Stimulated activated naive CD8-positive, alpha-beta T cell treated with anti-CD3 and anti-CD28 coated beads, Interleukin-15, amount 100 ng/mL, for 72 hours (primary cell): ENCODE measurements around the gene JARID2.

Experiments used
- ATAC-seq: fragments of 150-1000 bp; cut with Tn5 transposase; 2 replicates; pipeline ENCODE4 v1.10.0; 2021; ENCODE audit warnings: mild to moderate bottlenecking, moderate library complexity
- DNase-seq, 2 donors: peaks; one replicate each; pipeline ENCODE4 v3.0.0; 2021 to 2022
- H3K27ac Mint-ChIP-seq, 2 donors: one replicate each; pipeline ENCODE4 v1.8.0; 2022; ENCODE audit warnings: mild to moderate bottlenecking in 2 of 2, mixed read lengths in 2 of 2, moderate library complexity in 2 of 2
- H3K27me3 Mint-ChIP-seq: one replicate; pipeline ENCODE4 v1.8.0; 2022; ENCODE audit warnings: mixed read lengths
- H3K4me1 Mint-ChIP-seq: one replicate; pipeline ENCODE4 v1.8.0; 2022; ENCODE audit warnings: mild to moderate bottlenecking, mixed read lengths
- H3K4me3 Mint-ChIP-seq, 2 donors: one replicate each; pipeline ENCODE4 v1.8.0; 2022; ENCODE audit warnings: mild to moderate bottlenecking in 2 of 2, mixed read lengths in 2 of 2, moderate library complexity in 1 of 2
- H3K9me3 Mint-ChIP-seq, 2 donors: one replicate each; pipeline ENCODE4 v1.8.0; 2022; ENCODE audit warnings: mixed read lengths in 2 of 2

JARID2 gene

DNA sequence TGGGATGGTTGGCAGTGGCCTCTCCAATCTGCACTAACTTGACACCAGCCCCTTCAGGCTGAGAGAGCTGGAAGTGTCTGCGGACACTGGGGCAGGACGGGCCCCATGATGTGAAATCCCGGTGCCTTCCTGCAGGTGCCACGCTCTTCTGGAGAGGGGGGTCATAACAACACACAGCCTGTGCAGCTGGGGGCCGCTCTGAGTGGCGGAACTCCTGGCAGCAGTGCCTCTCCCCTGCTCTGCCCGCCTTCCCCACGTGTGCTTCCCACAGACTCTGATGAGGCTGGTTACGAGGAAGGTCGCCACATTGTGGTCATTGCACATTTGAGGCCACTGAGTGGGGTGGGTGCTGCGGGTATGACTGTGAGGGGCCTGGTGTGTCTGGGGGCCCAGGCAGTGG, 271.7 kb downstream of the JARID2 start:
- ATAC-seq: no peak
- H3K27me3 Mint-ChIP-seq: no peaks in the 10 kb centered on the region

DNA sequence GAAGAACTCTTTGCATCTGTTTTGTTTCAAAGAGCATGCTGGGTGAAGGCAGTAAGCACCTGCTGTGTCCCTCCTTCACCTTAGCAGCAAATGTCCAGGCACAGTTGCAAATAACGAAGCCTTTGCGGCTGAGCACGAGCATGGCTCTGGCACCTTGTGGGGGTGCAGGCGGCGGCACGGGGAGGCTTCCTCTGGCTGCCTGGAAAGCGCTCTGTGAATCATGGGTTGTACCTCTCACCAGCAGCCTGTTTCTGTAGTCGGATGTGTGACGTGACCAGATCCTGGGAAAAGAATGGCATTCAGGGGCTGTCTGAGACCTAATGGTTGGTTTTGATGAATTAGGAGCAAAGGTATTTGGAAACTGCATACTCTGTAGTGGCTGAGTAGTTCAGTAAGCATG, 272.2 kb downstream of the JARID2 start:
- no peak for ATAC-seq
- Mint-ChIP-seq H3K4me3 (no peak overlapping the region), H3K9me3 (no peaks in the 10 kb centered on the region), H3K4me1 (peaks cover 28% of the 10 kb centered on the region), H3K27me3 (no peaks in the 10 kb centered on the region), H3K27ac (peak overlapping the region in 1 of 2 donors; percentile 90)
- no peak for DNase-seq

More for the DNA sequence above, 271.7 kb downstream of the JARID2 start:
- H3K4me3 Mint-ChIP-seq: no peak overlapping the region
- H3K27ac Mint-ChIP-seq: peak overlapping the region in 1 of 2 donors; percentile 90
- peaks cover 24% of the 10 kb centered on the region for H3K4me1 Mint-ChIP-seq
- no peak for DNase-seq
- no peaks in the 10 kb centered on the region for H3K9me3 Mint-ChIP-seq

GRCh38 chr6:15518878-15519277, 273.0 kb downstream of the JARID2 start:
- no peaks in the 10 kb centered on the region for H3K9me3 Mint-ChIP-seq
- H3K27ac Mint-ChIP-seq: peak overlapping the region in 1 of 2 donors; percentile 87
- ATAC-seq (no peak), DNase-seq (no peak)
- H3K4me1 Mint-ChIP-seq: peaks cover 28% of the 10 kb centered on the region
- H3K27me3 Mint-ChIP-seq: no peaks in the 10 kb centered on the region
- no peak overlapping the region for H3K4me3 Mint-ChIP-seq

- Mint-ChIP-seq H3K27ac (peak overlapping the region in 1 of 2 donors; percentile 87), H3K9me3 (no peaks in the 10 kb centered on the region), H3K27me3 (no peaks in the 10 kb centered on the region), H3K4me1 (peaks cover 22% of the 10 kb centered on the region), H3K4me3 (no peak overlapping the region)
- DNase-seq (no peak), ATAC-seq (no peak)
Observed at GRCh38 chr6:15519681-15520080, 273.8 kb downstream of the JARID2 start.

GRCh38 chr6:15520626-15521203, 274.8 kb downstream of the JARID2 start:
- DNase-seq: no peak
- no peak for ATAC-seq
- H3K27me3 Mint-ChIP-seq: no peaks in the 10 kb centered on the region
- H3K27ac Mint-ChIP-seq: peak overlapping the region in 1 of 2 donors; percentile 79
- H3K4me1 Mint-ChIP-seq: peaks cover 20% of the 10 kb centered on the region
- H3K4me3 Mint-ChIP-seq: no peak overlapping the region
- peaks cover 0 to 6% of the 10 kb centered on the region in 2 donors for H3K9me3 Mint-ChIP-seq

- Mint-ChIP-seq H3K9me3 (peaks cover 5 to 8% of the 10 kb centered on the region in 2 donors), H3K4me3 (no peak overlapping the region), H3K27me3 (no peaks in the 10 kb centered on the region), H3K4me1 (peaks cover 22% of the 10 kb centered on the region), H3K27ac (peak overlapping the region; percentile 48 to 84)
- ATAC-seq (no peak), DNase-seq (no peak)
Observed at GRCh38 chr6:15521582-15521981, 275.7 kb downstream of the JARID2 start.

DNA sequence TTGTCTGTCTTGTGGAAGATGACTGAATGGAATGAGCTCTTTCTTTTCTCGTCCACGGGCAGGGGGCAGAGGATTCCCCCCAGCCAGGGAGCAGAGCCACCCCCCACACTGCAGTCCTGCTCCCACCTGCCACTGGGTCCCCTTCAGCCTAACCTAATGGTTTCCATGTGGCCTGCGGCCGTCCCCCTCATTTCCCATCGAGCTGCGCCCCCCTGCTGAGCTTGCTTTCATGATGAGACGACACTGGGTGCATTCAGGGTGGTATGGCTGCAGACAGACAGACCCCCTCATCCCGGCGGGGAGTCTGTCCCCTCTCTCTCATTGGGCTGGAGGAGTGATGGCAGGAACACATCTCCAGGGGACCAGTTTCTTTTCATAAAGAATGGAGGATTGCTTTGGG, 276.2 kb downstream of the JARID2 start:
- peaks cover 5 to 8% of the 10 kb centered on the region in 2 donors for H3K9me3 Mint-ChIP-seq

DNA sequence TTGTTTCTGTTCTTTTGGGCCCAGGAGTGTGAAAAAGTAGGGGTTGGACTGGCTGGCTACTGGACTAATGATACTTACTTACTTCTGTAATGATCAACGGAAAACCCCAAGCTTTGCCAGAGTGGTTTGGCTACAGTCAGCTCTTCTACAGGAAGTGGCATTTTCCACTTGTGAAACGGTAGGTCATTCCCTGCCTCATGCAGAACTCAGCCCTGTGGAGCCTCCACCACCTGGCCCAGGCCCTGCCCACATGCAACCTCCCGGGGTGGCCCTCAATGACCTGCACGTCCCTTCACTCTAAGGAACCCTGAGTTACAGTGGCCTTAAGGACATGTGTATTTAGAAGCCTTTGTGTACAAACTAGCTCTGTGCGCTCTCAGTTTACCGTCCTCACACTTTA, 276.6 kb downstream of the JARID2 start:
- H3K27ac Mint-ChIP-seq: peak overlapping the region; percentile 60 to 84
- H3K9me3 Mint-ChIP-seq: peaks cover 6 to 8% of the 10 kb centered on the region in 2 donors
- H3K27me3 Mint-ChIP-seq: no peaks in the 10 kb centered on the region
- no peak for DNase-seq
- H3K4me1 Mint-ChIP-seq: peaks cover 22% of the 10 kb centered on the region
- ATAC-seq: peak; percentile 42
- H3K4me3 Mint-ChIP-seq: no peak overlapping the region

More for the DNA sequence above, 276.2 kb downstream of the JARID2 start:
- no peak overlapping the region for H3K4me3 Mint-ChIP-seq
- DNase-seq: no peak
- peak overlapping the region; percentile 60 to 84 for H3K27ac Mint-ChIP-seq
- ATAC-seq: no peak
- no peaks in the 10 kb centered on the region for H3K27me3 Mint-ChIP-seq
- peaks cover 22% of the 10 kb centered on the region for H3K4me1 Mint-ChIP-seq

DNA sequence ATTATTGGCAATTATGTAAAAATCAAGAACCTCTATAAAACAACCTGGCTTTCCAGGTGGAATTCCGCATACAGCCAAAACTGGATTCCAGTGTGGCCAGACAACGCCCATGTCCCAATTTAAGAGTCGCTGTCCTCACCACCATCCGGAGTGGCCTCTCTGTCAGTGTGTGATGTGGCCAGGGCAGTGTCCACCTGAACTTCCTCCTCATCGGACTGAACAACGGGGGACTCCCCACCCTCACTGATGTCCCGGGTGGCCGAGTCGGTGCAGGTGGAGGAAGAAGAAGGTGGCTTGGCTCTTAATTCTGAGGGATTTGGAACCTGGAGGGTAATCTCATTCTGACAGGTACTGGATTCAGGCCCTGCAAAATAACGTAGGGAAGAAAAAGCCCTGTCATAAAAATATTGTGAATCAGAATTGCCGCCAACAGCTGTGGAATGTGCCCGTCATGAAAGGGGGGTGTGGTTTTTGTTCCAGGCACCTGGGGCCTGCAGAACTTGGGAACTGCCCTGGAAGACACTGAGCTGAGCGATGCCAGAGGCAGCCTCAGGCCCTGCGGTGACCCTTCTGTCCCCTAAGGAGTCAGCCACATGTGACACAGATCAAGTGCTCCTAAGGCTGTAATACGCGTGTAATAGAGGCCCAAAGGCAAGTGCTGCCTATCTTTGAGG, 277.1 kb downstream of the JARID2 start:
- H3K9me3 Mint-ChIP-seq: peaks cover 8 to 12% of the 10 kb centered on the region in 2 donors
- no peak for DNase-seq
- H3K4me3 Mint-ChIP-seq: no peak overlapping the region
- ATAC-seq: no peak
- peak overlapping the region in 1 of 2 donors; percentile 84 for H3K27ac Mint-ChIP-seq
- H3K27me3 Mint-ChIP-seq: no peaks in the 10 kb centered on the region
- H3K4me1 Mint-ChIP-seq: peaks cover 22% of the 10 kb centered on the region

DNA sequence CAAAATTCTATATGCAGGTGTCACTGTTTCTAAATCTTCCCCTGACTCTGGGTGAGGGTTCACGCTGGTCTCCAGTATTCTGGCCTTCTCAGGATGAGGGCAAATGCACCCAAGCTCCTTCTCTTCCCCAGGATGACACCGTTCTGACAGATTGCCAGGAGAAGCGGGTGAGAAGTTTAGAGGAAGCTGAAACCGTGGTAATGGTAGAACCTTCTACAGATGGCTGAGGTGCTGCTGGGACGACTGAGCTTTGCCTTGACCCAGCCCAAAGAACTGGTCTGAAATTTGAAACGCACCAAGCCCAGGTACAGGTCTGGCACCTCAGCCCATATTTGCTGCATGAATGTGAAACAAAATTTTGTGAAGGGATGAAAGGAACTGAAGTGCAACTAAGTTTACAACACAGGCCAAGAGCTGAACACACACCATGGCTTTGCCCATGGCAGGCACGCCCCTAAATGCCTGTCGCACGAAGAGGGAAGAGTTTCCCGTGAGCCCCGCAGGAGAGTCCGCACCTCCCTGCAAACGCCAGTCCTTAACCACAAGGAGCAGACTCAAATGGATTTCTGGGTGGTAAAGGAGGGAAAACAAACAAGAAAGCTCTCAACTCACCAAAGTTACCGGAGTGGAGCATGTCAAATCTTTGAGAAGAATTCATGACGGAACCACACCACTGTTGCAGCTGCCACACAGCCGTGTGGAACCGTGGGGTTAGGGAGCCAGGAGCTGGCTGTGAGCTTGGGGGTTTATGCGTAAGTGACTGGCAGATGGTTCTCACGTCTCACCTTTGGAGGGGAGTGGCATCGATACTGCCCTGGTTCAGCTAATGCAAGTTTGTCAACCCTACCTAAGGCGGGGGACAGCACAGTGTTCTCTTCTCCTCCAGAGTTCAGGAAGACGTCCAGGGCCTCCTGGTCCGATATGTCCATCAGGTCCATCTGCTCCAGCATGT, 278.1 kb downstream of the JARID2 start:
- DNase-seq (no peak), ATAC-seq (no peak)
- Mint-ChIP-seq H3K9me3 (peaks cover 8 to 12% of the 10 kb centered on the region in 2 donors), H3K4me1 (peaks cover 22% of the 10 kb centered on the region), H3K27me3 (no peaks in the 10 kb centered on the region), H3K4me3 (no peak overlapping the region), H3K27ac (peak overlapping the region; percentile 69 to 90)

DNA sequence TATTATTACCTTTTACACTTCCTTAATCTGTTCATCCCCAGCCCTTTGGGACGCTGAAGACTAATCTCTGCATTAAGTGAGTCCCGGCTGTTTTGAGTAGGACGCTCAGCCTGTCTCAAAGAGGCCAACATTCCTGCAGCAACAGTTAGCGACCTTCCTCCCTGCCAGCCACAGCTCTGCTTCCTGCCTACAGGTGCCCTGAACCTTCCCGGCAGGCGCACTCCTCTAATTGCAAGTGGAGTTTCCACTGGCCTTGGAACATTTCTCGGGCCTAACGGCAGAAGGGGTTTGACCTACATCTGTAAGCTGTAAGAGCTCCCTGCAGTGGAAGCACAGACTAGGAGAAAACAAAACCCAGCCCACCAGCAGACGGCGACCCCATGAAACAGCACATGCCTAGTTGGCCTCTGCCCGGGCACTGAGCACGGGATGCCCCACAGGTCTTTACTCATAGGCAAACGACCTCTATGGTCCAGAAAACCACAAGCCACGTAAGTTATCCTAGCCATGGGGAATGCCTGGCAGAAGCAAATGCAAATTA, 279.1 kb downstream of the JARID2 start:
- no peak for DNase-seq
- H3K27ac Mint-ChIP-seq: peak overlapping the region in 1 of 2 donors; percentile 69
- no peak overlapping the region for H3K4me3 Mint-ChIP-seq
- ATAC-seq: no peak
- peaks cover 22% of the 10 kb centered on the region for H3K4me1 Mint-ChIP-seq
- H3K27me3 Mint-ChIP-seq: no peaks in the 10 kb centered on the region
- peaks cover 8 to 12% of the 10 kb centered on the region in 2 donors for H3K9me3 Mint-ChIP-seq

- H3K4me1 Mint-ChIP-seq: peaks cover 33% of the 10 kb centered on the region
Observed at GRCh38 chr6:15526212-15526701, 280.4 kb downstream of the JARID2 start.

GRCh38 chr6:15527838-15528617, 282.2 kb downstream of the JARID2 start:
- Mint-ChIP-seq H3K4me3 (no peak overlapping the region), H3K4me1 (peaks cover 18% of the 10 kb centered on the region), H3K27ac (peak overlapping the region in 1 of 2 donors; percentile 15), H3K27me3 (no peaks in the 10 kb centered on the region), H3K9me3 (peaks cover 8 to 12% of the 10 kb centered on the region in 2 donors)
- no peak for DNase-seq
- ATAC-seq: no peak

More at GRCh38 chr6:15526212-15526701, 280.4 kb downstream of the JARID2 start:
- no peaks in the 10 kb centered on the region for H3K27me3 Mint-ChIP-seq
- no peak for DNase-seq
- ATAC-seq: no peak
- no peak overlapping the region for H3K4me3 Mint-ChIP-seq
- peak overlapping the region in 1 of 2 donors; percentile 2 for H3K27ac Mint-ChIP-seq
- H3K9me3 Mint-ChIP-seq: peaks cover 8 to 12% of the 10 kb centered on the region in 2 donors

DNA sequence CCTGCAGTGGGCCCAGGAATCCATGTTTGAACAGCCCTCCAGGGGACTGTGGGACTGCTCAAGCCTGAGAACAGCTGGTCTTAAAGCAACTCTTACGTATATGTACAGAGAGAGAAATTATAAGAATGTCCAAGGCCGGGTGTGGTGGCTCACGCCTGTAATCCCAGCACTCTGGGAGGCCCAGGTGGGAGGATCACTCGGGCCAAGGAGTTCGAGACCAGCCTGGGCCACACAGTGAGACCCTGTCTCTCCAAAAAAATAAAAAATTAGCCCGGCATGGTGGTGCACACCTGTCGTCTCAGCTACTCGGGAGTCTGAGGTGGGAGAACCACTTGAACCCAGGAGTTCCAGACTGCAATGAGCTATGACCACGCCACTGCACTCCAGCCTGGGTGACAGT, 283.0 kb downstream of the JARID2 start:
- H3K9me3 Mint-ChIP-seq: peaks cover 8 to 12% of the 10 kb centered on the region in 2 donors
- H3K4me1 Mint-ChIP-seq: peaks cover 18% of the 10 kb centered on the region
- H3K27me3 Mint-ChIP-seq: no peaks in the 10 kb centered on the region
- no peak overlapping the region for H3K27ac Mint-ChIP-seq
- no peak for DNase-seq
- no peak for ATAC-seq
- H3K4me3 Mint-ChIP-seq: no peak overlapping the region
